T-helper 2 cell treated with Interferon-gamma antibody and Interleukin-4, amounts not matched to agents 100 ng/mL and 5 ng/mL, for 36 hours (primary cell): ENCODE results near the gene OR8S1. TPM values are rescaled to one million over a fixed set of nuclear protein-coding genes. Genes with fewer than 3 reads are reported as not detected.
"Not testable (repeated sequence)": the region's sequence is repeated elsewhere in the genome, so short reads cannot be mapped to it uniquely, and the experiment has no call there.

Experiments used
- intact Hi-C: fragments of 100-400 bp; cut with micrococcal nuclease; formaldehyde crosslinking; loops from one replicate; pipeline ENCODE4 v1.15.1; 2023
- total RNA-seq: library from RNA; stranded (reverse); gene quantifications from 2 replicates; pipeline ENCODE4 v1.2.3, GENCODE V29; 2022

Gene OR8S1
- total RNA-seq, 1 donor from 2014 or later, result not detected

- intact Hi-C loops, result not testable (repeated sequence)
Measured at GRCh38 chr12:48553666-48554343, 28.4 kb downstream of the OR8S1 start.

GRCh38 chr12:48556631-48557030, 31.2 kb downstream of the OR8S1 start:
- intact Hi-C loops, result no loop called here

- intact Hi-C loops, result no loop called here
Measured at GRCh38 chr12:48557919-48558318, 32.5 kb downstream of the OR8S1 start.

- intact Hi-C loops, result no loop called here
Measured at GRCh38 chr12:48567731-48568130, 42.3 kb downstream of the OR8S1 start.

- intact Hi-C loops, result no loop called here
Measured at GRCh38 chr12:48569946-48570345, 44.5 kb downstream of the OR8S1 start, which contains the start of gene LALBA. Gene LALBA, minus strand, starts transcription at chr12:48570046. Its CDS starts 26 bp downstream, at chr12:48570020.

GRCh38 chr12:48572326-48572725, 46.9 kb downstream of the OR8S1 start:
- intact Hi-C loops, result no loop called here

Other genes starting within 250 kb of the OR8S1 start
- gene ZNF641, start 174.7 kb upstream of the OR8S1 start, total RNA-seq, result 14.2 and 17.2 TPM in 2 replicates
- gene ANP32D, start 53.1 kb upstream of the OR8S1 start, total RNA-seq, result not detected in 2 replicates
- gene C12orf54, start 43.1 kb upstream of the OR8S1 start, total RNA-seq, result not detected in 2 replicates
- not detected in 2 replicates for gene LALBA, start 44.4 kb downstream of the OR8S1 start, total RNA-seq
- gene KANSL2, start 156.6 kb downstream of the OR8S1 start, total RNA-seq, result 42.0 and 47.4 TPM in 2 replicates
- gene CCNT1, start 191.1 kb downstream of the OR8S1 start, total RNA-seq, result 53.8 and 56.1 TPM in 2 replicates